Central memory CD4-positive, alpha-beta T cell (primary cell): ENCODE measurements around the gene BRME1.

Source experiments
- DNase-seq: peaks from one replicate; pipeline ENCODE4 v3.0.0; 2022

The BRME1 gene

DNA sequence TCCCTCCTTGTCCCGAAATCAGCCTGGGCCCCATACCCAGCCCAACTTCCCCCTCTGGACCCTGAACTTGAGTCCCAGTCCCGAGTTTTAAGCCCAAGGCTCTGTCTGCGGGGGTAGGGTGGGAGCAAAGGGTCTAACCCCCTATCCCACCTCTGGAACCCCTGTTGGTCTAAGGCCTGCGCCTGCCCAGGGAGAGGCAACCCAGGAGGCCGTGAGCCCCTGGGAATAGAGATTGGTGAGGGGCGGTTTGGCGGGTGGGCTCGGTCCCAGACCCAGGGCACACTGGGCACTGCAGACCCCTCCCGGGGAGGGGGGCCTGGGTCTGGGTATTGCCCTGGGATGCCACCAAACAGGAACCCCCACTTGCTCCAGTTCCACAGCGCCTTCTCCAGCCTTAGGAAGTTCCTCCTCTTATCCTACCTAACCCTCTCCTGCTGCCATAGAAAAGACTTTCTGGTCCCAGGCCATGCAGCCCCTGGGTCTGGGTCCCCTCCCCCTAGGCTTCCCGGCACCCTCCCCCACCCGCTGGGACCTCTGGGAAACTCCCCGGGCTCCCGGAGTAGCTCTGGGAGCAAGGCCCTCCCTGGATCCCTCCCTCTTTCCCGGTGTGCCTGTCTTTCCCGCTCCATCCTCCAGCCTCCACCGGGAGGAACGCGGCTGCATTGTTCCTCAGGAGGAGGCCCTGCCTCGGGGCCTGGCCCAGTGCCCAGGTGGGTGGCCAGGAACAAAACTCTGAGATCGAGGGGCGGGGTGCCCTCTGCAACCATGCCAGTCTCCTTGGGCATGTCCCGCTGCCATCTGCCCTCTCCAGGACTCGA is 62.6 kb downstream of the BRME1 start:
- no peak for DNase-seq

DNA sequence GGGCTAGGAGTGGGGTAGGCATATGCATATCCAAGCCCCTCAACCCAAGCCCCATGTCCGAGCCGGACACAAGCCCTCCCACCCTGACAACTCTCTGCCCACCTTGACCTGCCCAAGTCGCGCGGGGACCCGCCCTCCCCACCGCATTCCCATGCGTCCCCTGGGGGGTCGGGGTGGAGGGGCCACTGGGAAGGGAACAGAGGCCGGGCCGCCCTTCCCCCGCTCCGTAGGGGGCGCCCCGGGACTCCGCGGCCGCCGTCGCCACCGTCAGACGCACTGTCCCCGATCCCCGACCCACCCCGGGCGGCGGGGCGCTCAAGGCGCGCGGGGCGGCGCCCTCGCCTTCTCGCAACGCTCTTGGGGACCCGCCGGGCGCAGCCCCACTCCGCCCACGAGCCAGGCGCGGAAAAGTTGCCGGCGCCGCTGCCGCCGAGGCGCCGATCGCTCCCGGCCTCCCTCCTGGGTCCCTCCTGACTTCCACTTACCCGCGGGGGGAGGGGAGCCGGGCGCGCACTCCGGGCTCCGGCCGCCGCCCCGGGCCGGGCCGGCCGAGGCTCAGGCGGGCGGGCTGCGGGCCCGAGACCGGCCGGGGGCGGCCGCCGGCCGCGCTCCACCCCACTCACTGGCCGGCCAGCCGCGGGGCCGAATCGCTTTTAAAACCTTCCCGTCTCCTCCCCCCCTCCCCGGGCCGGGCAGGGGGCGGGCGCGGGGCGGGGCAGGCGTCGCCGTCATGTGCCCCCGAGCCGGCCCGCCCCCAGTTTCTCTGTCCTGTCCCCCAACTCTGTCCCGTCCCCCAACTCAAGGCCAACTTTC is 63.4 kb downstream of the BRME1 start:
- peak; percentile 74 for DNase-seq

DNA sequence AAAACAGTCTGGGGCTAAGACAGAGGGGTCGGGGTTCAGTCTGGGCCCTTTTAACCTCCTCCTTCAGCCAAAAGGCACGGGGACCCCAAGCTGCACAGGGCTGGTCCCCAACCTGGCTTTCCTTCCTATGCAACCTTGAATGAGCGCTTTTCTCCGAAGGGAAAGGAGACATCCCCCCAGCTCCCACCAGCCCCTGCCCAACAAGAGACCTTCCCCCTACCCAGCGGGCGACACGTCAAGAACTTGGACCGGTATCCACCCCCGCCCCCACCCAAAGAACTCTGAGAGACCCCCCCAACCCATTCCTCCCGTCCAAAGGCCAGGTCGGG is 64.0 kb downstream of the BRME1 start:
- peak; percentile 41 for DNase-seq

DNA sequence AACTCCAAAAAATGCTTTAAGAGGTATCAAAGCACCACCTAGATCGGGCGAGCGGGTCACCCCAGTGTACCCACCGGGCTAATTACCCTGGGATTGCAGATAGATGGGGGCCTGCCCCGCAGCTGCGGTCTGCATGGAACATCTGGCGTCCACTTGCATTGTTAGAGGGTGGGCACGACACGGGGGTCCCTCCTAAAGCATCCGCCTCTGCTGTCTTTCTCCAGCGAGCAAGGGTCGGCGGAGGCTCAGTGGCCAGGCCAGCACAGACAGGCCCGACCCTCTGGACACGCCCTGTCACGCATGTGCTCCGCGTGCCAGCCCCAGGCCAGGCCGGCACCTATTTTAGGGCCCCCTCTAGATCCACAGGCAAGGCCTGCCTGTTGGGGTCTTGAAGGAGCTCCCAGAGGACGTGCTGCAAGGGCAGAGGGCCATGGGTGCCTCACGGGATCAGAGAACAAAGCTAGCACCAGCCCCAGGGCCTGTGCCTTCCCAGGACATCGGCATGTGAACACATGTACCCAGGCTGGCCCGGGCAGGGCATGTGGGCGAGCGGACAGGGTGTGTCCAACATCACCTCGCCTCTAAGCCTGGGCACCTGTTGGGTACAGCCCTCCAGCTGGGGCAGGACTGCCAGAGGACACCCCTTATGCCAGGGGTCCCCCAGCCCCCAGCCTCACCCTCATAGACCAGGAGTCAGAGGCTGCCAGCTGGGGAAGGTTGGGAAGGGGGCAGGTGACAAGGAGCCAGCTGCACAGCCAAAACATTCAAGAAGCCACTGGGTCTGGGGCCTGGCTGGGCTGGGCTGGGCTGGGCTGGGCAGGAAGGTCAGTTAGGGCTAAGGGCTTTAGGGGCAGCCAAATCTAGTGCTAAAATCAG is 64.6 kb downstream of the BRME1 start:
- peak; percentile 44 for DNase-seq

DNA sequence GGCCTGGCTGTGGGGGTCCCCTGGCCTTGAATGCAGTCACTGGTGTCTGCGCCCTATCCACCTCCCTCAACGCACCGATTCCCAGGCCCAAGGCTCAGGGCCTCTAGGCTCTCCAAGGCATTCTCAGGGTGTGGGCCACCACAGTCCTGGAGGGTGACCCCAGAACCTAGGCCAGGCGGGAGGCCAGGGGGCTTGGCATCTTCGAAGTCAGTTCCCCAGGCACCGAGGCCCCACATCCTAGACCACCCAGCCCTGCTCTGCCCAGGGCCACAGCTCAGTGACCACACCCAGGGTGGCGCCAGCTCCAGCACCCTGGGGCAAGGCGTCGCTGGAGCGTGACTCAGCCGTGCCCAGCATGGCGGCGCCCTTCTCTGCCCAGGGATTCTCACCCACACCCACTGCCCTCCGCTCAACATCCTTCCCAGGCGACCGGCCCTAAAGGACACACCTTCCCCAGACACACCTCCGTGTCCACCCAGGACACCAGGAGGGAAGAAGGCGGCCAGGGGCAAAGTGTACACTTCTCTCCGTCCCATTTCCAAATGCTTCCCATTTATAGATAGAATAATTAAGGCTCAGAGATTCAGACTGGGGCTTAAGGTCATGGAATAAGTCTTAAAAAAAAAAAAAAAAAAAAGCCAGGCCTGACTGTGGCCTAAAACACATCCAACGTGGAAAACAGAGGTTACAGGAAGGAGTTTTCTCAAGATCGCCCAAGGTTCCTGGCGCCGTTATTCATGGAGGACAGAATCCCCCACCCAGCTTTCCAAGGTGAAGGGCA is 65.4 kb downstream of the BRME1 start:
- DNase-seq = peak; percentile 50

DNA sequence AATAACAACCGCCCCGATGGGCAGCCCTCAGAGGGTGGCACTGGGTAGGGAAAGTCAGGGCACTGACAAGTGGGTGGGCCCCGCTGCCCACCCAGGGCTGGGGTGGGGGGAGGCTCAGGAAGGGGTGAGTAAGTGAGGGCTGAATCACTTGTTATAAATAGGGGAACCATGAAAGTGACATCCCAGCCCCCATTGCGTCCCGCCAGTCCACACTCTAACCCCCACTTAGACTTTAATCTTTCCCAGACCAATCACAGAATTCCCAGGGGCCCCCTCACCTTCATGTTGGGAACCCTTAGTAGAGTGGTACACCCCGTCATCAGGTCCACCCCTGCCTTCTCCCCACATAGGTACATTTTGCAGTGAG is 66.0 kb downstream of the BRME1 start:
- DNase-seq = peak; percentile 27

DNA sequence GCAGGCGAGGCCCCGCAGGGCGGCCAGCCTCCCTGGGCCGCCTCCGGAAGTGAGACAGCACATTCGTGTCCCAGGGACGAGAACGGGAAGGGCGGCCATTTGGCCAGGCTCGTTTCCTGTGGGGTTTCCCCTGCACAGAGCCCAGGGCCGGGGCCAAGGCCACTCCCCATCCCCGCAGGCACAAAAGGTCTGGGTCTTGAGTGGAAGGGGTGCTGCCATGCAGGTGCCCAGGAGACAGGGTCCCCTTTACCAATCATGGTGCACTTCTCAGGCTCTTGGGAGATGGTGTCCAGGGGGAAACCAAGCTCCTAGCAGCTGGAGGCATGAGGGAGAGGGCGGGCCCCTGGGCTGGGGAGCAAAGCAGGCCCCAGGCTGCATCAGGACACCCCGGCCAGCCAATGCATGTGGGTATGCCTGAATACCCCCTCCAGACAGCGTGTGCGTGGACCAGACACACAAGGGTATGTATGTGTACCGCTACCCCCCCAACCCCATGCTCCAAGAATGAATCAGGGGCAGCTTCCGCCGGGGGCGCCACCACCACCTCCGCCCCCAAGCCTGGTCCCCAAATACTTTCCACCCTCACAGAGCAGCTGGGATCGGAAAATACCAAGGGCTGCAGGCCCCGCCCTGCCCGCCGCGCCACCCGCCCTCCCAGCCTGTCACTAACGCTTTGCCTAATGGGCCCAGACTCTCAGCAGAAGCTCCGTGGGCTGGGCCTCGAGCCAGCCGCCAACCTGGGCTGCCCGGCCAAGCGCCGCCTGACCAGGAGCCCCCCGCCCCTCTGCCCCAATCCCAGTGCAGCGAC is 66.6 kb downstream of the BRME1 start:
- DNase-seq = peak; percentile 77

DNA sequence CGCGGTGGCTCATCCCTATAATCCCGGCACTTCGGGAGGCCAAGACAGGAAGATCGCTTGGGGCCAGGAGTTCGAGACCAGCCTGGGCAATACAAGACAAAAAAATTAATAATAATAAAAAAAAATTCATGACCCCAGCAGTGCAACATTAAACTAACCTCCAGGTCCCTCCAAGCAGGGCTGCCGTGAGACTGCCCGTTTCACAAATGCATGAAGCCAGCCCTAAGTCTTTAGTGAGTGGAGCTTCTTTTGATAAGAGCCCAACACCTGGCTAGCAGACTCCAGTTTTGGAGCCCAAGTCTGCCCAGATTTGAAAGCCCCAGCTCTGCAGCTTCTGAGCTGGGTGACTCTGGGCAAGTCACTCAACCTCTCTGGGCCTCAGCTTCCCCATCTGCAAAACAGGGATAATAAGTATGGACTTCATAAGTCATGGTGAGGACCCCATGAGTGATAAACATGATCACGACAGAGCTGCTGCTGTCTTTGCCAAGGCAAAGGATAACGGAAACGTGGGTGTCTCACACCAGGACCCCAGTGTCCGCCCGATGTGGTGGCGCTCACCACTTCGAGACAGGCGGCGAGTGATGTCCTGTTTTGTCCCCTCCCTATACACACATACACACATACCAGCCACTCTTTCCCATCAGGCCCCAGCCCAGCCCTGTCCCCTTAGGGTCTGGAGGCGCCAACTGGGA is 67.3 kb downstream of the BRME1 start:
- DNase-seq = no peak

DNA sequence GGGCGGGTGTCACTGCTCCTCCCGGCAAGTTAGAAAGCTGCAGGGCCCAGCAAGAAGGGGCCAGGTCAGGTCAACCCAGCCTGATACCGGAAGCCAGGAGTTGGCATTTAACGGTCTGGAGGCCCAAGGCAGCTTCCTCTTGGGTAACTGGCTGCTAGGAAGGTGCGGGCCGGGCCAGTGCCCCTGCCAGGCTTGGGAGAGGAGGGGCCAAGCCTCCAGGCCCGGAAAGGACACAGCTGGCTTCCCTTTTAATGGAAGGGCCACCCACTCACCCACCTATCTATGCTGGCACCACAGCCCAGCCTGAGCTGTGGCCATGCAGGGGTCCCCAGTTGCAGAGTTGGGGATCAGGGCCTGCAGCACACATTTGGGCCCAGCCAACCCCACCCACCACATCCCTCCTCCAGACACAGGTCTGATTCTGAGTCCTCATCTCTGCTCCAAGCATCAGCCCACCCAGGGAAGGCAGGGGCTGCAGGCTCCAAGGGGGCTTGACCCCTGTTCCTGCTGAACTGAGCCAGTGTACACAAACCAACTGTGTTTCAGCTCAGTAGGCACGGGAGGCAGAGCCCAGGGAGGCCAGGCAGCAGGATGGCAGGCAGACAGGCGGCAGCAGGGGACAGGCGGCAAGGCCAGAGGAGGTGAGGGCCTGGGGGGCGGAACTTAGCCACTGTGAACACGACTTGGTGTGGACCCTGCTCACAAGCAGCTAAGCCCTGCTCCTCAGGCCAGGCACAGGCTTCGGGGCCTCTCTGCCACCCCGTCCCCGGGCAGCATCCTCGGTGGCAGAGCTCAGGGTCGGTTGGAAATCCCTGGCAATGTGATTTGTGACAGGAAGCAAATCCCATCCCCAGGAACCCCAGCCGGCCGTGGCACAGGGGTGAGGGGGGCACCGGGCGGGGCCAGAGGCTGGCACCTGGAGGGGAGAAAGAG is 69.9 kb downstream of the BRME1 start:
- DNase-seq = no peak

DNA sequence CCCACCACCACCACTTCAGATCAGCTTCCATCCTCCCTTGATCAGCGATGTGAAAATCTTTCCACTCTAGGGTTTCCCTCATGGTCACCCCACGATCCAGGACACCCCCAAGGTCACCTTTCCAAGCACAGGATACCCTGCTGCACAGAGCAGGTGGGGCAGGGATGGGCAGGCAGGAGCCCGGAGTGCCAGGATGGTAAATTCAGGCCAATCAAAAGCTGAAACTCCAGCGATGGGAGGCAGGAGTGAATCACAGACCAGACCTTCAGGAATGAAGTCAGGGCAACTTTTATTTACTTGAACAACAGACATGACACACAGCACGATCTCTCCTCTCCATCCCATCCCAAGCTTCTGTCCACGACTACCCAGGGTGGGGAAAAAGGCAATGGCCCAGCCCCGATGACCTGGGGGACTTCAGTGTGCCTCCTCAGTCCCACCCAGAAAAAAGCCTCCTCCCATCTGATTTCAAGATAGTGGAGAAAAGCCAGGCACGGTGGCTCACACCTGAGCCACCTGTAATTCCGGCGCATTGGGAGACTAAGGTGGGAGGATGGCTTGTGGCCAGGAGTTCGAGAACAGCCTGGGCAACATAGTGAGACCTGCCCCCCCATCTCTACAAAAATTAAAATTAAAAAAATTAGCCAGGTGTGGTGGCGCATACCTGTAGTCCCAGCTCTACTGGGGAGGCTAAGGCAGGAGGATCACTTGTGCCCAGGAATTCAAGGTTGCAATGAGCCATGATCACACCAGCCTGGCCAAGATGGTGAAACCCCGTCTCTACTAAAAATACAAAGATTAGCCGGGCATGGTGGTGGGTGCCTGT is 71.5 kb downstream of the BRME1 start:
- no peak for DNase-seq

DNA sequence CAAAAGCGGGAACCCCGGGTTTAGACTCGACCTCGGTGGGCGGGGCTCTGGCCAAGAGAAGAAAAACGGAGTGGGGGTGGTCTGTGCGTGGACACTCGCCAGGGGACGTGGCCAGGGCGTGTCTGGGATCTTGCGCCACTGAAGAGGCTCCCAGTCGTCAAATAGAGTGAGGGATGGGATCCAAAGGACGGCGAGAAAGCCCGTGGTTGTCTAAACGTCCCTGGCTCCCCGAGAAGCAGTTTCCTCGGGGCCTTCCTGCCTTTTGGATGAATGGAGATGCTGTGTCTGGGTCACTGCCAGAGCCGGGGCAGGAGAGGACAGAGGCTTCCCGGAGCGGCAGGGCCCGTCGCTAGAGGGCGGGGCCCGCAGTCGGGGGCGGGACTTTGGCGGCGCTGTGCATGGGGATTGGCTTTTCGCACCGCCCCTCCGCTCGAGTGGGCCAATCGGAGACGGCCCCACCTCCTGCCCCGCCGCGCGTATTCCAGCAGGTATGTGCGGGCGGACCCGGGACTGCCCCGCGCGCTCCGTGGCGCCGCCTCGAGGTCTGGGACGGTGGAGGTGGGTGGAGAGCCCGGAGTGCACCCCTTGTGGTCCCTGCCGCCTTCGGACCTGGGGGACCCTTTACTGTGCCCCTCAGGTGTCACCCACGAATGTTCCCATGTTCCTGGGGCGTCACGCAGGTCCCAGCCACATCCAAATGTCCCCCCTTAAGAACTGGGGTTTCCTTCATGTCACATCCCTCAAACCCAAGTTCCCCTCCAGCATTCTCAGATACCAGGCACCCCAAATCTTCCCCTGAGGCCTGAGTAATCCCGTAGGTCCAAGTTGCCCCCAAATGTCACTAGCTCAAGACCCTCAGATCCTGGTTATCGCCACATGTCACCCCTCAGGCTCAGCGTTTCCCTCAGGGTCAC is 72.3 kb downstream of the BRME1 start:
- DNase-seq = peak; percentile 91
